Measurements from ENCODE around the gene CATSPER3. TPM values are rescaled to one million over a fixed set of nuclear protein-coding genes. Genes with fewer than 3 reads are reported as not detected.
A peak's percentile ranks its signal among the peaks of the same experiment; 100 is the strongest.

The CATSPER3 gene
- total RNA-seq, 1 experiment from 2014 or later, result 0.40 TPM

DNA sequence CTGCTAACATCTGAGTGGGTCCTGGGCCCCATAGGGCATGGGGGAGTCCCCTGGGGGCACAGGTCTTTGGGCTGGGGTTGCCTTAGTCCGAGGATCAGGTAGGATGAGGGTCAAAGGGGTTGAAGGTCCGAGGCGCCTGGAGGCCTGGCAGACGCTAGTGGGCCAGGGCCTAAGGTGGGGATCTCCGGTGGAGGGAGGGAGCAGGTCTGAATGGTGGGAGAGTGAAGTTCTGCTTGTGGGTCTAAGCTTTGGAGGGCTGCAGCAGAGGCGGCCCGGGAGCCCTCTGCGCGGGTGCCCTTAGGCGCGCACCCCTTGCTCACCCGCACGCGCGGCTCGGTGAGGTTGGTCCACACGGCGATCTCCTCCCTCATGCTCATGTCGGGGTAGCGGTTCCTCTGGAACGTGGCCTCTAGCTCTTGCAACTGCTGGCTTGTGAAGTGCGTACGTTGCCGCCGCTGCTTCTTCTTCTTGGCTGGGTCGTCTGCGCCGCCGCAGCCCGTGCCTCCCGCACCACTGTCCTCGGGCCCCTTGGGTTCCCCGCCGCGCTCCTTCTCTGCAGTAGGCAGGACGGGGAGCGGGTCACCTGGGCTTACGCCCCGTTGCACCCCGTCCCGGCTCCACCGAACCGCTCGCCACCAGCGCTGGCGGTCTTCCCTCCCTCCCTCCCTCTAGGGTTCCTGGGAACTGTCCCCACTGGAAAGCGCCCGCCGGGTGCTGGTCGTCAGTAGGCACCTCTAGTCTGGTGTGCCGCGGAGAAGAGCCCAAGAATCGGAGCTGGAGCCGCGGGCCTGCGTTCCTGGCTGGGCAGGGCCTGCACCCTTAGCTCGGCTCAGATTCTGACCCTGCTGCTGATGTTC lies 63.5 kb downstream of the CATSPER3 start:
- H3K9ac ChIP-seq (ENCODE audit: low read length), result no peak overlapping the region
- H3K27ac ChIP-seq (ENCODE audit: low read length), result no peak overlapping the region
- peak overlapping the region; percentile 87 for H3K4me2 ChIP-seq (ENCODE audit: low read length)
- H3K4me1 ChIP-seq (ENCODE audit: insufficient read depth, low read length), result peaks cover 13% of the 10 kb centered on the region
- H3K79me2 ChIP-seq (ENCODE audit: low read length), result peaks cover 57% of the 10 kb centered on the region
- CTCF ChIA-PET, result no interaction called here
- BruUV-seq (replicated peaks), result no TSS peak
- POLR2A ChIA-PET (ENCODE audit: unreplicated experiment), result no interaction called here
- DNase-seq (no peak), ATAC-seq (no peak)
- H2AFZ ChIP-seq (ENCODE audit: low read length), result no peak overlapping the region
- H3K36me3 ChIP-seq (ENCODE audit: low read depth, low read length), result no peaks in the 10 kb centered on the region
- no peaks in the 10 kb centered on the region for H4K20me1 ChIP-seq (ENCODE audit: low read length)
- intact Hi-C loops (cut with micrococcal nuclease), result loop anchor here (5.0 kb wide), 3 partner anchors 51 to 301 kb away; no protein-coding TSS in a partner anchor
- H3K9me3 ChIP-seq (ENCODE audit: low read length), result no peaks in the 10 kb centered on the region
- no peak for TF ChIP-seq EZH2phosphoT487 (IDR thresholded peaks at IDR 0.05; ENCODE audit: borderline replicate concordance, low read length)
- no peak for TF ChIP-seq EZH2 (IDR thresholded peaks at IDR 0.05; ENCODE audit: low read length, unreplicated experiment)
- TF ChIP-seq, protein P1, sequence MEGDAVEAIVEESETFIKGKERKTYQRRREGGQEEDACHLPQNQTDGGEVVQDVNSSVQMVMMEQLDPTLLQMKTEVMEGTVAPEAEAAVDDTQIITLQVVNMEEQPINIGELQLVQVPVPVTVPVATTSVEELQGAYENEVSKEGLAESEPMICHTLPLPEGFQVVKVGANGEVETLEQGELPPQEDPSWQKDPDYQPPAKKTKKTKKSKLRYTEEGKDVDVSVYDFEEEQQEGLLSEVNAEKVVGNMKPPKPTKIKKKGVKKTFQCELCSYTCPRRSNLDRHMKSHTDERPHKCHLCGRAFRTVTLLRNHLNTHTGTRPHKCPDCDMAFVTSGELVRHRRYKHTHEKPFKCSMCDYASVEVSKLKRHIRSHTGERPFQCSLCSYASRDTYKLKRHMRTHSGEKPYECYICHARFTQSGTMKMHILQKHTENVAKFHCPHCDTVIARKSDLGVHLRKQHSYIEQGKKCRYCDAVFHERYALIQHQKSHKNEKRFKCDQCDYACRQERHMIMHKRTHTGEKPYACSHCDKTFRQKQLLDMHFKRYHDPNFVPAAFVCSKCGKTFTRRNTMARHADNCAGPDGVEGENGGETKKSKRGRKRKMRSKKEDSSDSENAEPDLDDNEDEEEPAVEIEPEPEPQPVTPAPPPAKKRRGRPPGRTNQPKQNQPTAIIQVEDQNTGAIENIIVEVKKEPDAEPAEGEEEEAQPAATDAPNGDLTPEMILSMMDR (conservative IDR thresholded peaks at IDR 0.05; ENCODE audit: low read depth, low read length), result no peak
- H3F3A ChIP-seq (ENCODE audit: low read length, unreplicated experiment), result no peaks in the 10 kb centered on the region
- H3K27me3 ChIP-seq (ENCODE audit: low read length), result no peaks in the 10 kb centered on the region
- no peaks in the 10 kb centered on the region for H3K9me2 ChIP-seq (replicated peaks; ENCODE audit: low read length)
- H3K4me3 ChIP-seq (ENCODE audit: low read length), result peak overlapping the region; percentile 99

GRCh38 chr5:135031813-135032694 lies 64.3 kb downstream of the CATSPER3 start:
- Histone ChIP-seq H3K27ac (ENCODE audit: low read length) (no peak overlapping the region), H3K9ac (ENCODE audit: low read length) (peak overlapping the region; percentile 83), H3F3A (ENCODE audit: low read length, unreplicated experiment) (no peaks in the 10 kb centered on the region), H3K36me3 (ENCODE audit: low read depth, low read length) (no peaks in the 10 kb centered on the region), H3K4me1 (ENCODE audit: insufficient read depth, low read length) (peaks cover 13% of the 10 kb centered on the region), H2AFZ (ENCODE audit: low read length) (peak overlapping the region; percentile 58; the same call in 1 of the 2 replicates), H3K4me3 (ENCODE audit: low read length) (peak overlapping the region; percentile 99), H3K4me2 (ENCODE audit: low read length) (peak overlapping the region; percentile 87), H3K79me2 (ENCODE audit: low read length) (peaks cover 57% of the 10 kb centered on the region), H3K9me3 (ENCODE audit: low read length) (no peaks in the 10 kb centered on the region), H3K9me2 (replicated peaks; ENCODE audit: low read length) (no peaks in the 10 kb centered on the region), H4K20me1 (ENCODE audit: low read length) (no peaks in the 10 kb centered on the region), H3K27me3 (ENCODE audit: low read length) (no peaks in the 10 kb centered on the region)
- intact Hi-C loops (cut with micrococcal nuclease), result loop anchor here (5.0 kb wide), 3 partner anchors 50 to 300 kb away; no protein-coding TSS in a partner anchor
- TF ChIP-seq, protein P1 (conservative IDR thresholded peaks at IDR 0.05; ENCODE audit: low read depth, low read length), result no peak
- TF ChIP-seq EZH2phosphoT487 (IDR thresholded peaks at IDR 0.05; ENCODE audit: borderline replicate concordance, low read length) (no peak), EZH2 (IDR thresholded peaks at IDR 0.05; ENCODE audit: low read length, unreplicated experiment) (no peak)
- TSS peak; percentile 30 for BruUV-seq (replicated peaks)
- ATAC-seq (no peak), DNase-seq (peak; percentile 2)
- CTCF ChIA-PET, result no interaction called here
- POLR2A ChIA-PET (ENCODE audit: unreplicated experiment), result no interaction called here

Data from PC-3 (cell line).